Fibroblast of skin of right quadriceps (primary cell): ENCODE results near the gene TMEM221.
"Not testable (repeated sequence)": the region's sequence is repeated elsewhere in the genome, so short reads cannot be mapped to it uniquely, and the experiment has no call there.

Experiments used
- DNase-seq: peaks from one replicate; pipeline ENCODE4 v3.0.0-alpha.2; 2013

Gene TMEM221

GRCh38 chr19:17448131-17448967, at the start of gene TMEM221:
Gene TMEM221, minus strand, starts transcription at chr19:17448668. Its CDS starts 206 bp downstream, at chr19:17448462.
- DNase-seq: peak; percentile 19

GRCh38 chr19:17497149-17497798, 48.8 kb upstream of the TMEM221 start:
- DNase-seq: no peak

GRCh38 chr19:17496337-17496997, 48.0 kb upstream of the TMEM221 start:
- peak; percentile 68 for DNase-seq

- DNase-seq: peak; percentile 12
Observed at GRCh38 chr19:17495639-17496296, 47.3 kb upstream of the TMEM221 start.

- DNase-seq: peak; percentile 34
Observed at GRCh38 chr19:17491287-17491686, 42.8 kb upstream of the TMEM221 start.

GRCh38 chr19:17490411-17490810, 41.9 kb upstream of the TMEM221 start:
- DNase-seq: no peak

GRCh38 chr19:17489392-17490030, 41.0 kb upstream of the TMEM221 start:
- DNase-seq: no peak

GRCh38 chr19:17488593-17489391, 40.3 kb upstream of the TMEM221 start:
- DNase-seq: peak; percentile 32

- DNase-seq: no peak
Observed at GRCh38 chr19:17487284-17488121, 39.0 kb upstream of the TMEM221 start.

- DNase-seq: no peak
Observed at GRCh38 chr19:17486545-17487240, 38.2 kb upstream of the TMEM221 start.

GRCh38 chr19:17484520-17485185, 36.2 kb upstream of the TMEM221 start:
- no peak for DNase-seq

GRCh38 chr19:17483605-17484002, 35.1 kb upstream of the TMEM221 start:
- no peak for DNase-seq

- no peak for DNase-seq
Observed at GRCh38 chr19:17482877-17483604, 34.6 kb upstream of the TMEM221 start.

GRCh38 chr19:17481986-17482385, 33.5 kb upstream of the TMEM221 start:
- no peak for DNase-seq

GRCh38 chr19:17479325-17479791, 30.9 kb upstream of the TMEM221 start:
- DNase-seq: peak; percentile 74

- DNase-seq: peak; percentile 22
Observed at GRCh38 chr19:17475541-17476115, 27.2 kb upstream of the TMEM221 start.

GRCh38 chr19:17475011-17475540, 26.6 kb upstream of the TMEM221 start:
- not testable (repeated sequence) for DNase-seq

- DNase-seq: peak; percentile 76
Observed at GRCh38 chr19:17473041-17473440, 24.6 kb upstream of the TMEM221 start.
